ENCODE measurements around the gene RCL1.

The RCL1 gene

DNA sequence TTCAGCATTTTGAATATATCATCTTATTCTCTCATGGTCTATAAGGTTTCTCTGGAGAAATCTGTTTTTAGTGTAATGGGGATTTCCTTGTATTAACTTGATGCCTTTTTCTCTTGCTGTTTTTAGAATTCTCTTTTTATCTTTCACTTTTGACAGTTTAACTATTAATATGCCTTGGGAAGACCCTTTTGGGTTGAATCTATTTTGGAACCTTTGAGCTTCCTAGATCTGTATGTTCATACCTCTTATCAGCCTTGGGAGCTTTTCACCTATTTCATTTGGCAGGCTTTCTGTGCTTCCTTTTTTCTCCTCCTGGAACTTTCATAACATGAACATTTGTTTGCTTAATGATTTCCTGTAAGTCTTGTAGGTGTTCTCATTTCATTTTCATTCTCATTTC lies 22.2 kb downstream of the RCL1 start:
- DNase-seq, result no peak

DNA sequence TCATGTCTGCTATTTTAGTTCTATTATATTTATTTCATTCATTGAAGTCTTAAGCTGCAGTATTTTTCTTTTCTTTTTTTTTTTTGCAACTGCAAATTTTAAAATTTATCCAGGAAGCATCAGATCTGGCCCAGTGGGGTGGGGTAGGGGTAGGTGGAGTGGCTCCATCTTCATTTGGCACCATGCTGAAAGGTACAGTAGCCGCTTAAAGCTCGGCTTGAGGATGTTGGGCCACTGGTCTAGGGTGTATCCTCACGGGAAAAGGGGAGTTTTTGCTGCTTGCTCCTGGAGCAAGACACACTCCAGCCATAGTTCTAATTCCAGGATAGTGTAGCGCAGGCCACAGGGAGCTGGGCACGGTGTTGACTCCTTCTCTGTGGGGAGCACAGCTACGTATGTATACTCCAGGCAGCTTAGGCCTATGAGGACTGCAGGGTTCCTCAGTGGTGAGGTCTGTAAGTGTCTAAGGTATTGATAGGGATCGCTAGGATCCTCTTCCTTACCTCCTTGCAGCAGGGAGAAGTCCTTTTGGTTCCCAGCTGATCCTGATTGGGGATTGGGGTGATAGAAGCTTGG lies 22.7 kb downstream of the RCL1 start:
- no peak for DNase-seq

DNA sequence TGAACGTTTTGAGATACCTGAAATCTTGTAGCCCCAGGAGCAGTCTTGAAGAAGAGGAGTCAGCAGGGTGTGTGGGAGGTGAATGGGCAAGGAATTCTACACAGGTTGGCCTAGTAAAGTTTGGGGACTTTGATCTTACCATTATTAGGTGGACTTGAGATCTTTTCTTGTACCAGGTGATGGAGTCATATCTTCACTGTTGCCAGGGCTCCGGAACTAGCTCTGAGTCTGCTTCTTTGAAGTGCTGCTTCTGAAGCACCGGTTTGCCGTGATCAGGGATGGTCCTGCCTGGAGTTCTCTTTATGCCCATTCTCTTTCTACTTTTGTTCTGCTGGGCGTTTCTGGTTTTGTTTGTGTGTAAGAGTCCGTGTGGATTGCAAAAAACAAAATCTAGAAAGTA lies 27.4 kb downstream of the RCL1 start:
- DNase-seq, result no peak

DNA sequence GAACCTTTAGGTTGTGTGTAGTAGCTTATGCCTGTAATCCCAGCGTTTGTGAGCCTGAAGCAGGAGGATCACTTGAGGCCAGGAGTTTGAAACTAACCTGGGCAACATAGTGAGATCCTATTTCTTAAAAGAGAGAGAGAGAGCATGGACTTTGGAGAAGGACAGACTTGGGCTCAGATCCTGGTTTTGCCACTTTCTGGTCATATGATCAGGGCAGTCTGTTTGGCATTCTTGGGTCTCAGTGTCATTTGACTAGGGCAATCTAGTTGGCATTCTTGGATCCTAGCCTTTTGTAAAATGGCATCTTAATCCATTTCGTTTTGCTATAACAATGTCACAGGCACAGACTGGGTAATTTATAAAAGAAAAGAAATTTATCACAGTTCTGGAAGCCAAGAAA lies 28.4 kb downstream of the RCL1 start:
- no peak for DNase-seq

DNA sequence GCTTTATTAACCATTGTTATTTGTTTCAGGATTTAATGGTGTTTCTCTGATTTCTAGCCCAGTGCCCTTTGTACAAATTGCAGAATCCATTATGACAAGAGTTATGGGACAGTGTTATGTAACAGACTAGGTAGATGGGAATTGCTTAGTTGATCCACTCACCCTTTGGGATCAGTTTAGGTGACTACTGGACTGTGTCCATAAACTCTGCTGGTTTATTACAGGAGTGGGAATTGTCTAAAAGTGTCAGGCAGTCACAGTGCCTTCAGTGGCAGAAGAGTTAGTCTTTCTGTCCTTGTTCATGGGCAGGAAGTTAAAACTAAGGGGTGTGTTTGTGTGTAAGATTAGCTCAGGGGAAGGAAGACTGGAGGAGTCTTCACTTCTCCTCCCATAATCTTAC lies 29.3 kb downstream of the RCL1 start:
- no peak for DNase-seq

DNA sequence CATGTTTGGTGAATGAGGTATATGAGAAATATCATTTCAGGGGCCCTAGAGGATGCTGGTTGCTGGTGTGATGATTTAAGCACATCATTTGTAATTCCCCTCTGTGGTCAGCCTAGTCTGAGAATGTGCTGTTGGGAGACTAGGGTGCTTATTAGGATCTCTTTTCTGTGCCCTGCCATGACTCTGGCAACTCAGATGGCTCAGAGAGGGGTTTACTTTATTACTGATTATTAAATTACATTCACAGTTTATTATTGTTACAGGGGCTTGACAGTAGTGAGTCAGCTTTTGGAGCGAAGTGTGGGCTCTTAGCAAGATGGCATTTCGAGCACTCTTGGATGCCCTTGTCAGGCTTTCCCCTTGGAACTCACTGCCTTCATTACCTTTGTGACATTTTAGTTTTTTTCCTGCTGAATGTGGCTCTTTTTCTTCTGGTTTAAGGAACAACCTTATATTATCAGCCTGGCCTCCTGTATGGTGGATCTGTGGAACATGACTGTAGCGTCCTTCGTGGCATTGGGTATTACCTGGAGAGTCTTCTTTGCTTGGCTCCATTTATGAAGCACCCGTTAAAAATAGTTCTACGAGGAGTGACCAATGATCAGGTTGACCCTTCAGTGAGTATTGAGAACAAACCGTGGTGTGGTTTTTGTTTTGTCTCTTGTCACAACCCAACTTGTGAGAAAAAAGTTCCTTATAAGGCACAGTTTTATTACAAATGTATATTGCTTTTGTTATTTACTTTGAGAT lies 33.8 kb downstream of the RCL1 start:
- no peak for DNase-seq

DNA sequence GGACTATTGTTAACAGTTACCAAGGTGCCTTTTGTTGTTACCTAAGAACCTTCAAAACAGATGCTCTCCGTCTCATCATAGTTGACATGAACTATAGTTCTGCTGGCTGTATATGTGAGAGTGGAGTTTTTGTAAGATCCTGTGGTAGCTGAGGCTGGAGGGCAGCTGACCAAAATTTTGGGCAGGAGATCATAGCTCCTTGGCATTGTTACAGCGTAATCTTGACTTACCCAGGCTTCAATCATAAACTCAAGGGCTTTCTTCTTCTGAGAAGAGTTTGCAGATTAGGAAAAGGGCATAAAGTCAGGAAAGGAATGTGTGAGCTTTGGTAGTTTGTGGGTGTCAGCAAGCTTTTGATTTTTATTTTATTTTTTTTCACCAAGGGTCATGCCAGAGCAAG lies 34.5 kb downstream of the RCL1 start:
- DNase-seq, result no peak

DNA sequence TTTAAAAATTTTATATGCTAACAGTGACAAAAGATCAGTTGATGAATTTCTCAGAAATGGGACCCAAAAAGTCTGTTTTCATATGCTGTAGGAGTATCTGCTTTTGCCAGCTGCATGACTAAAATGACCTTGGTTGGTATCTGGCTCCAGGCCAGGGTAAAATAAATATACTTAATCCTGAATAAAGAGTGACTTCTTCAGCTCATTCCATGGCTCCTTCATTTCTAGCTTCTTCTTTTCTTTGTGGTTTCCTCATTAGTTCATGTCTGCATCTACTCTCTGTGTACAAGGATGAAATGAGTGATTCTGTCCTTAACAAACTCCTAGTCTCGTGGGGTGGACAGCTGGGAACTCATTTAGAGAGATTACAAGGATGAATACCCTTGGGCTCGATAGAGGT lies 36.0 kb downstream of the RCL1 start:
- DNase-seq, result no peak

DNA sequence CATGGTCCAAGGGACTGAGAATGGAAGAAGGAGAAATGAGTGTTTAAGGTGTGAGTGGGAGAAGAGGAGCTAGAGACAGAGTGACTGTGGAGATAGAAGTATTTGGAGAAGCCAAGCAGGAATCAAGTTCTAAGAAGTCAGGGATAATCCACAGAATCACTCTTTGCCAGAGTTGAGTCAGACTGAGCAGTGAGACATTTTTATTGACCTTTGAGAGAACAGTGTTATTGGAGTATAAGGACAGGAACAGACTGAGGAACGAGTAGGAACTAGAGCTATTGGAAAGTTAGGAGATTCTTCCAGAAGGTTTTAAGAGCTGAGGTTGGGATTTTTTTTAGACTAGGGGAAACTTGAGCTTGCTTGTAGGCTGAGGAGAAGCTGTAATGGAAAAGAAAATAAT lies 37.2 kb downstream of the RCL1 start:
- DNase-seq, result no peak

DNA sequence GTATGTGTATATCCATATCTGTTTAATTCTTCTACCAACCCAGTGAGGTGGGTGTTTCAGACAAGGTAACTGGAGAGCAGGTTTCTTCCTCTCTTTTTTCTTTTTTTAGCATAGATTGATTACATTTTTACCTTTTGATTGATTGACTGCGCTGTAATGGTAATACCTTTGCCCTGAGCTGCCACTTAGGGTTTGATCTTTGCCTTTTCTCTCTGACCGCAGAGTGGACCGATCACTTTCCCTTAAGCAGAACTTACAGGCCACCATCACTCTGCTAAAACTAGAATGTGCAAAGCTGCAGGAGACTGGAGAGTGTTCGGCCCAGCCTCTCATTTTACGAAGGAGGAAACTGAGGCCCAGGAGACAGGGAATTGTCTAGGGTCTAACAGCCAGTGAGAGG lies 38.0 kb downstream of the RCL1 start:
- no peak for DNase-seq

DNA sequence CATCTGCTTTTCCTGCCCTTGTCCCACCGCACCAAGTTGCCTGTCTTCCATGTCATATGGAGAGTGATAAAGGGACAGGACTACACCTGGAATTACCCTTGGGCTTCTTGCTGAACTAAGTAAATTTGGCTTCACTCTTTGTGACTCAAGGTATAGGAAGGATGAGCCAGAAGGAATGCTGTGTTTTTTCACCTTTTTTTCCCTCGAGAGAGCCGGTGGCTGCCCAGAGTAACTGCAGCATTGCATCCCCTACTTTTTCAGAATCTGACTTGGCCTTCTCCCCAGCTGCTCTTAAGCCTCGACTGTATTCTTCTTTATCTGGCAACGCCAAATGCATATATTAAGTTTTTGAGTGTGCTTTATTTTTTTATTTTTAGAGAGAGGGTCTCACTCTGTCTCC lies 38.4 kb downstream of the RCL1 start:
- no peak for DNase-seq

DNA sequence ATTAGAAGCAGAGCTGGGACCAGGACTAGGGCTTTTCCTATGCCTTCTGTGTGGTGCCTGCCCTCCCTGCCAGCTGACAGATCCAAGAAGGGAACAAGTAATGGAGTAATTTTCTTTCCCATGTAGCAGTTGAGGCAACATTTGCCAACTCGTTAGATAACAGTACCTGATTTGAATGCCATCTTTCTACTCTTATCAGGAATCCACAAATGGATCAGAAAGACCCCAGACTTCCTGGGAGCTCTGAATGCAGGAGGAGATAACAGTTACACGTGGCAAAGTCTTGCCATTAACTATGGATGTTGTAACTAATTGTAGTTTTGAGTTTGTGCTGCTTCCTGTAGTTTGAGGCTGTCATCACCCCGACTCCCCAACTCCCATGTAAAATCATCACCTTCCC lies 39.2 kb downstream of the RCL1 start:
- no peak for DNase-seq

DNA sequence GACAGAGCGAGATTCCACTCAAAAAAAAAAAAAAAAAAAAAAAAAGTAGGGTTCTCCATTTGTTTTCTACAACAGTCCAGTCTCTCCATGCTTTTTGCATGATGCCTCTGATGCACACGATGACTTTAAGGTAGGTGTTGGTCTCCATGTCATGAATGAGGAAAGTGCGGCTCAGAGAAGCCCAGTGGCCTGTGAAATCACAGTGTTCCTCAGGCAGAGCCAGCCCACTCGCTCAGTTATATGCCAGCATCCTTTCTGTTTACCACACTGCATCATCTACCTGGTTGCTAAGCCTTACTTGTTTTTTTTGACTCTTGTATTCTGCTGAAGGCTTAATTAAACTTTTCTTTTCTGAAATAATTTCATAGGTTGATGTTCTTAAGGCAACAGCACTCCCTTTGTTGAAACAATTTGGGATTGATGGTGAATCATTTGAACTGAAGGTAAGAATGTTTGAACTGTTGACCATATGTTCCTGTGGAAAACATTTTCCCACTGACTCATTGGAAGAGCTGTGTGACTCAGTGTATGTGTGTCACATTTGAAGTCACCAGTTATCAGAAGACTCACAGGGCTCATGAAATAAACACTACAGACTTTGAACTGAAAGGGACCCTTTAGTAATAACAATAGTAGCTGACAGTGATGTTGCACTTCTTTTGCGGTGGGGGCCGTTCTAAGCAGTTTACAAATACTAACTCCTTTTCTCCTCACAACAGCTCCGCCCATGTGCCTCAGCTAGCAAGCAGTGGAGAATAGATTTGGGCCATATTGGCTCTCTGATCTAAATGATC lies 40.2 kb downstream of the RCL1 start:
- DNase-seq, result no peak

DNA sequence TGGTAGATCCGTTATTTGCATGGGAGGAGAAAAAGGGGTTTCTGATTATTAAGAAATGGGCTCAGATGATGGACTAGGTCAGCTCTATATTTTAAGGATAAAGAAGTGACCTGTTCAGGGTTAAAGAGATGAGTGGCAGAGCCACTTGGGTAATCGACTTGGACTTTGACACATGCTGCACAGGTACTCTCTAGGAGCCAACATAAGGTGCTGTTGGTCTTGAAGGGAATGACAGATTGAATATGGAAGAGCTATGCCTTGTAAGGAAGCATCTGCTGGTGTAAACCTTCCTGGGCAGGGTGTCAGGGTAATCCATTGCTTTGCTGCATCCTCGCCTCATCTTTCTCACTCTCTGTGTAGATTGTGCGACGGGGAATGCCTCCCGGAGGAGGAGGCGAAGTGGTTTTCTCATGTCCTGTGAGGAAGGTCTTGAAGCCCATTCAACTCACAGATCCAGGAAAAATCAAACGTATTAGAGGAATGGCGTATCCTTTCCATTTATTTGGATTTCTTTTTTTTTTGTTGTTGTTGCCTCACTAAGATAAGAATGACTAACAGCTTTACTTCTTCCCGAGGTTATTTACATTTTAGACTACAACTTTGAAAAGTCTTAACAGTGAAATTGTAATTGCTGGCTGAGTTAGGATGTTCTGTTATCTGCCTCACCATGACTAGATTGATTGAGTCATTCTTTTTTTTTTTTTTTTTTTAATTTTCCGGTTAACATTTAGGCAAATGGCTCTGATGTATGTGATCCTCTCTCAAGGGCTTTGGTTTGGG lies 41.2 kb downstream of the RCL1 start:
- no peak for DNase-seq

DNA sequence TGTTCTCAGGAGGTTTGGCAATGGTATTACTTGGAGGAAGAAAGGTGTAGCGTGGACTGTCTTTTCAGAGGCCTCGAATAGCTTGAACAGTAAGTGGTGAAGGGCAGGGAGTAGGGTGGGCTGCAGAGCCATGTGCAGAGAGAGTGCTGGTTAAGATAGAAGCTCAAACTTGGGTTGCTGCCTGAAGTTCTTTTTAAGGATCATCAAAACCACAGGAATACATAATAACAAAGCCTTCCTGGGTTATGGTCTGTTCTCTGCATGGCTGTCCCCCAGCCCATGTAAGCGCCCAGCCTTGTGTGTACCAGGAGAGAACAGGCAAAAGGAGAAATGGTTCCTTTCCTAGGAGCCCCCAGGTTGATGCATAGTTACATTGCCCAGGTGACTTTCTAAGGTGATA lies 43.9 kb downstream of the RCL1 start:
- no peak for DNase-seq

DNA sequence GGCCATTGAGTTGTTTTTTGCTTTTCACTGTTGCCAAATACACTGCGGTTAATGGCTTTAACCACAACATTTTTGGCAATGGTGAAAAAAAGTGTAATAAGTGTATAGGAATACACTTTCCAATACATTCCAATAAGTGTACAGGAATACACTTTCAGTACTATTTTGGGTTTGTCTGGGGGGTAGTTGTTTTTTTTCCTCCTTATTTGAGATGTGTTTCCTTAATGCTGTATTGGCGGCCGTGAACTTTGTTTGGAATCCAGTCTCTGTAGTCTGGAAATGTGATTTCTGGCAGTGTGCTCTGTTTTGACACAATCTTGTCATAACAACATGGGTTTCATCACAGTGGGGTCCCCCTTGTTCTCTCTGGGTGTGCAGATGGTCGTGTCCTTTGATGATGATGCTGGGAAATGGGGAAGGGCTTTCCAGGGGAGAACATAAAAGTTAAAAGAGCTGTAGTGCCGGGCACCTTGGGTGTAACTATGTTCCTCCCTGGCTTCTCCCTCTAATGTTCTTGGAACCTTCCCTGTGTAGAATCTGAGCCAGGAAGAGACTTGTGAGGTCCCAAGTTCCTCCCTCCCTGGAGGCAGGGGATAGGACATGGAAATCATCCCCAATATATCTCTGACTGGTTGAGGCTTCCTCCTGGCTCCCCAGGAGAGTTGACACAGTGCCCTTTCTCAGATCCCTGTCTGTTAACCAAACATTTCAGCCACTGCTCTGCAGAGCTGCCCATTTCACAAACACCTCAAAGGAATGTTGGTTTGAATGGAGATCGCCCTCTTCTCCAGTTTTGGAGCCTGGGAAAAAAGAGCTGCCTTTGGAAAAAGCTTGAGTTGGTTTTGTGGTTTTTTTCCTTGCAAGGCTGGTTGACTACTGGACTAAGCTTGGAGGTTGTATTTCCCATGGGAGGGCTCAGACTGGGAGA lies 44.8 kb downstream of the RCL1 start:
- DNase-seq, result no peak

DNA sequence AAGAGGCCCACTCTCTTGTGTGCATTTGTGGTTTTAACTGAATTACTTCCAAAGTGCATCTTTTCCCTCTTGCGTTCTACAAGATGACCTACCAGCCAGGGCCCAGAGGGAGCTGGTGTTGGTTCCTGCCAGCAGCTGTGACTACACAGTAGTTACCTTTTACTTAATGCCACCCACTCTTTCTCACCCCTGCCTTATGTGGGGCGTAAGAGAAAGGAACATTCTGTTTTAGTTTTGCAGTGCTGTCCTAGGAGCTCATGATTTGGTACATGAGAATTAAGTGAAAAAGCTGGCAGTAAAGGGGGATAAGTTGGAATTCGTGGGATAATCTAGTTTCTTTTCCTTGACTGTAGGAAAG lies 45.4 kb downstream of the RCL1 start:
- DNase-seq, result no peak

DNA sequence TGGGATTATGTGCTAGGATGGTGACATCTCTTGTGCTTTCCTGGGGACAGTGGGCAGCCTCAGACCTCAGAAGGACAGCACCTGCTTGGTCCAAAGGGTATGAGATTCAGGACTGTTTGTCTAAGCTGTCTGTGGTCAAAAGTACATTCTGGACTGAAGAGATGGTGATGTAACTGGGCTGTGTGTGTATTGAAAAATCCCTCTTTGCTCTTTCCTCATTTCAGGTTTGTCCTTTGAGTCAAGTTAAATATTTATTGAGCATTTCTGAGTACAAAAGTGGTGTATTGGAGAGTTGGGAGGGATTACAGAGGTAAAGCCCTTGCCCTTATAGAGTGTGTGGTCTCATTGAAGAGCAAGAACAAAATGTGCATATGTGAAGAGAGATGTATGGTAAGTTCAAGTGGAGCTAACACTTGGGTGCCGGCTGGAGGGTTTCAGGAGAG lies 46.7 kb downstream of the RCL1 start:
- DNase-seq, result no peak

DNA sequence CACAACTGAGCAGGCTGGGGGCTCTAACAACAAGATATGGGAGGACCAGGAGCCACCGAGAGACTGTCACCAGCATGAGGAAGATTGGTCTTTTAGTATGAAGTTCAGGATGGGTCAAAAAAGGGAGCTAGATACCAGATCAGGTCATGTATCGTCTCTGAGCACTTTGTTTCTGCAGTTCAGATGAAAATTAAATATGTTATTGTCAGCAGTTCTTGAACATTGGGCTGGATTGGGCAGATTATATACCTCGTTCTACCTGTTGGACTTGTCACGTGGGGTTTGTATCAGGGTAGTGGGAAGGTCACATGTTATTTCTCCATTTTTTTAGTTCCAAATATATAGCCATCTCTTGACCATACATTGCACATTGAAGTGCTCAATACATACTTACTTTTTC lies 47.3 kb downstream of the RCL1 start:
- DNase-seq, result no peak

DNA sequence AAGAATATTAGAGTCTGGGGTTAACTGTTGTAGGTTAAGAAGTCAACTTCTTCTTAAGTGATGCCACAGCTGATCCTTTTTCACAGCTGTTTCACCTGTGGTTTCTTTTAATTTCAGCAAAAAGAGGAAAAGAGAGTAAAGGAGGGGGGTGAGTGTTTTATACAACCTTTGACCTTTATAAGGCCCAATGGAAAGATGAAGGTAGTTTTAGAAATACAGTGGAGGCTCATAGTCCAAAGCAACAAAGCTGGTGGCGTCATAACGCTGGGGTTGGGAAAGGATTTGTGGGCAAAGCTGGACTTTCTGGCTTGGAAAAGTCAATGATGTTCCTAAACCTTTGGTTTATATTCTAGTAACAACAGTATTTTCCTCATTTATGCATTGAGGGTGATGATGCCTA lies 49.5 kb downstream of the RCL1 start:
- no peak for DNase-seq

DNA sequence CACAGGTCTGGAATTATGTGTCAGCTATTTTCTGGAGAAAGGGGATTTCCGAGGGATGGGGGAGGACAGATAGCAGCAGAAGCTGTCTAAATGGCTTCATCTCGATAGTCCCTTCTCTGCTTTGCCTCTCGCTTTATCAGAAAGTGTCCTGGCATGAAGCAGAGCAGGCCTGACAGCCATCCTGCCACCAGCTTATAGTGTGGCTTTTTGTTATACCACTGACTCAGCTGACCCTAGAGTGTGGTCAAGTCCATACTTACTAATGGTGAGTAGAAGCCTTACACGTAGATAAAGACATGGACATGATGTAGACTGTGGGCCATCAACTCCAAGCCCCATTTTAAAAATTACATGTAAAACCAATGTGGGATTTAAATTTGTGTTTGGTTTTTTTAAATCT lies 50.0 kb downstream of the RCL1 start:
- DNase-seq, result no peak

DNA sequence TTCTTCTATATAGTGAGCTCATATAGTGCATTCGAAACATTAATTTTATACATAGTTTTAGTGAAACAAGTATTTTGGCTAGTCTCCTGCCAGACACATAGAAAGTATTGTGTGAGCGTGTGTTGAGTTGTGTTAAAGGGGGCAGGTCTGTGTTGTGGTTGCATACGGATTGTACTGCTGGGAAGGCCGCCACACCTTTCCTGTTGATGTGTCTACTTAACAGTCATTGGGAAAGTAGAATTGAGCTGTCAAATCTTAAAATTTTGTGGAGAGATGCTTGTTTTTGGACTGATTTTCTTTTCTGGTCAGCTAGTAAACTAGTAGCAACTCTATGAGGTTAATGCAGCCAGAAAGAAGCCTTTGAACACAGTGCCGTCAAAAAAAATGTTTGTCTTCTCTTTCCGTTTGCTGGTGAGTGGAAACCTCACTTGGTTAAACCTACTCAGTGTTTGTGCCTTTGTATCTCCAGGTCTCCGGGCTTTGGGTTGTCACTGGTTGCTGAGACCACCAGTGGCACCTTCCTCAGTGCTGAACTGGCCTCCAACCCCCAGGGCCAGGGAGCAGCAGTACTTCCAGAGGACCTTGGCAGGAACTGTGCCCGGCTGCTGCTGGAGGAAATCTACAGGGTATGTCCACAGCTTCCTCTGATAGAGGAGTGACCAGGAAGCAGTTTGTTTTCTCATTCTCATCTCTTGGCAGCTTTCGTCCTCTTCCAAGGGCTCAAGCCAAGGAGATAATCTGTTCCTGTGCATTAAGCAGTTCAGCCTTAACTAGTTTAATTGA lies 51.5 kb downstream of the RCL1 start:
- no peak for DNase-seq

Measured in activated T-cell treated with anti-CD3 and anti-CD28 coated beads for 4 hours (primary cell).